HEK293 (cell line): ENCODE results near the gene ZFC3H1.

Source experiments
- CTCF ChIA-PET: fragments of 350-600 bp; formaldehyde crosslinking; extraction: SDS; loops from one replicate; lab custom pipeline; 2021; ENCODE audit warnings: antibody characterized with exemption; lab: Yijun Ruan, JAX
- POLR2A ChIA-PET: fragments of 300-600 bp; formaldehyde crosslinking; extraction: SDS; loops from one replicate; lab custom pipeline; 2020; ENCODE audit warnings: antibody characterized with exemption, inconsistent platforms; lab: Yijun Ruan, JAX
- H3K27ac ChIP-seq: fragments of 200-500 bp; sonication (Bioruptor generic); 2 replicates; pipeline ENCODE4 v1.5.1; 2014; ENCODE audit warnings: low read depth, low read length, control low read depth, inconsistent platforms; ENCODE audit errors: extremely low read depth
- H3K36me3 ChIP-seq, 2 experiments: fragments of 200-500 bp in 1 of 2; sonication (Bioruptor generic) in 1 of 2; 1 replicate in 1 of 2; 2 replicates in 1 of 2; pipeline ENCODE4 v1.5.1; 2014 to 2017; ENCODE audit warnings: inconsistent platforms in 2 of 2, low read length in 2 of 2; ENCODE audit not compliant: control insufficient read depth in 2 of 2, insufficient read depth in 1 of 2
- H3K4me1 ChIP-seq: fragments of 200-500 bp; sonication (Bioruptor generic); 2 replicates; pipeline ENCODE4 v1.5.1; 2014; ENCODE audit warnings: mild to moderate bottlenecking, low read length, inconsistent platforms; ENCODE audit not compliant: control insufficient read depth, insufficient read depth
- H3K4me3 ChIP-seq: 2 replicates; pipeline ENCODE4 v1.5.1; 2011; ENCODE audit warnings: low read depth, mild to moderate bottlenecking, control low read depth, low read length, moderate library complexity
- H3K9me3 ChIP-seq: fragments of 200-500 bp; sonication (Bioruptor generic); 2 replicates; pipeline ENCODE4 v1.5.1; 2014; ENCODE audit warnings: low read depth, low read length, inconsistent platforms; ENCODE audit not compliant: control insufficient read depth, insufficient read depth
- BCL11A ChIP-seq: fragments of 450-650 bp; formaldehyde crosslinking; IDR thresholded peaks from 2 replicates; pipeline ENCODE4 v1.5.1; 2016; ENCODE audit warnings: low read depth, missing biosample characterization, missing genetic modification characterization
- HOXD13 ChIP-seq: sonication (generic); formaldehyde crosslinking; IDR thresholded peaks from 2 replicates; pipeline ENCODE4 v1.8.0; 2022; ENCODE audit warnings: missing genetic modification reagents, borderline replicate concordance
- KLF10 ChIP-seq: fragments of 450-650 bp; IDR thresholded peaks from 2 replicates; pipeline ENCODE4 v1.5.1; 2018; ENCODE audit warnings: missing biosample characterization, mild to moderate bottlenecking, missing genetic modification characterization
- MZF1 ChIP-seq: fragments of 450-650 bp; formaldehyde crosslinking; IDR thresholded peaks from 2 replicates; pipeline ENCODE4 v1.5.1; 2017; ENCODE audit warnings: missing biosample characterization, missing genetic modification characterization, borderline replicate concordance
- ZBTB17 ChIP-seq: fragments of 450-650 bp; formaldehyde crosslinking; IDR thresholded peaks from 2 replicates; pipeline ENCODE4 v1.5.1; 2016; ENCODE audit warnings: missing biosample characterization, missing genetic modification characterization
- ZNF10 ChIP-seq: fragments of 450-650 bp; formaldehyde crosslinking; IDR thresholded peaks from 2 replicates; pipeline ENCODE4 v1.5.1; 2017; ENCODE audit warnings: missing biosample characterization, missing genetic modification characterization
- ZNF19 ChIP-seq: fragments of 450-650 bp; formaldehyde crosslinking; IDR thresholded peaks from 2 replicates; pipeline ENCODE4; 2016; ENCODE audit warnings: missing biosample characterization, missing genetic modification characterization, low read depth
- ZNF248 ChIP-seq: fragments of 450-650 bp; formaldehyde crosslinking; IDR thresholded peaks from 2 replicates; pipeline ENCODE4 v1.5.1; 2017; ENCODE audit warnings: missing biosample characterization, missing genetic modification characterization
- ZNF292 ChIP-seq: fragments of 450-650 bp; formaldehyde crosslinking; IDR thresholded peaks from 2 replicates; pipeline ENCODE4 v1.5.1; 2016; ENCODE audit warnings: low read depth, missing biosample characterization, missing genetic modification characterization, borderline replicate concordance
- ZNF302 ChIP-seq: fragments of 450-650 bp; formaldehyde crosslinking; IDR thresholded peaks from 2 replicates; pipeline ENCODE4 v1.5.1; 2016; ENCODE audit warnings: missing biosample characterization, missing genetic modification characterization, low read depth
- ZNF324 ChIP-seq: fragments of 450-650 bp; formaldehyde crosslinking; IDR thresholded peaks from 2 replicates; pipeline ENCODE4 v1.5.1; 2016; ENCODE audit warnings: missing biosample characterization, missing genetic modification characterization
- ZNF366 ChIP-seq: fragments of 450-650 bp; formaldehyde crosslinking; conservative IDR thresholded peaks from 2 replicates; pipeline ENCODE4 v1.5.1; 2016; ENCODE audit warnings: missing biosample characterization, missing genetic modification characterization
- ZNF37A ChIP-seq: fragments of 450-650 bp; IDR thresholded peaks from 2 replicates; pipeline ENCODE4 v1.5.1; 2018; ENCODE audit warnings: missing biosample characterization, missing genetic modification characterization
- ZNF530 ChIP-seq: fragments of 450-650 bp; formaldehyde crosslinking; IDR thresholded peaks from 2 replicates; pipeline ENCODE4 v1.5.1; 2016; ENCODE audit warnings: low read depth, missing biosample characterization, missing genetic modification characterization
- ZNF585B ChIP-seq: fragments of 450-650 bp; formaldehyde crosslinking; IDR thresholded peaks from 2 replicates; pipeline ENCODE4 v1.5.1; 2016; ENCODE audit warnings: missing biosample characterization, missing genetic modification characterization
- ZNF621 ChIP-seq: fragments of 450-650 bp; formaldehyde crosslinking; IDR thresholded peaks from 2 replicates; pipeline ENCODE4 v1.5.1; 2017; ENCODE audit warnings: missing biosample characterization, missing genetic modification characterization
- ZNF626 ChIP-seq: fragments of 450-650 bp; sonication (Bioruptor Pico); formaldehyde crosslinking; IDR thresholded peaks from 2 replicates; pipeline ENCODE4 v1.5.1; 2018; ENCODE audit warnings: missing biosample characterization, missing genetic modification characterization, inconsistent platforms
- ZNF664 ChIP-seq: fragments of 450-650 bp; formaldehyde crosslinking; IDR thresholded peaks from 2 replicates; pipeline ENCODE4 v1.5.1; 2016; ENCODE audit warnings: missing biosample characterization, missing genetic modification characterization
- ZNF670 ChIP-seq: fragments of 450-650 bp; formaldehyde crosslinking; IDR thresholded peaks from 2 replicates; pipeline ENCODE4 v1.5.1; 2016; ENCODE audit warnings: missing biosample characterization, missing genetic modification characterization, low read depth
- ZNF777 ChIP-seq: fragments of 450-650 bp; formaldehyde crosslinking; IDR thresholded peaks from 2 replicates; pipeline ENCODE4 v1.5.1; 2017; ENCODE audit warnings: missing biosample characterization, missing genetic modification characterization, borderline replicate concordance
- ZNF837 ChIP-seq: fragments of 450-650 bp; formaldehyde crosslinking; IDR thresholded peaks from 2 replicates; pipeline ENCODE4 v1.5.1; 2016; ENCODE audit warnings: missing biosample characterization, missing genetic modification characterization
- ZXDB ChIP-seq: fragments of 450-650 bp; formaldehyde crosslinking; IDR thresholded peaks from 2 replicates; pipeline ENCODE4 v1.5.1; 2016; ENCODE audit warnings: missing biosample characterization, missing genetic modification characterization
- TF ChIP-seq, protein P1 (sequence below): fragments of 450-650 bp; formaldehyde crosslinking; IDR thresholded peaks from 2 replicates; pipeline ENCODE4; 2016; ENCODE audit warnings: missing biosample characterization, missing genetic modification characterization
- TF ChIP-seq, protein P2 (sequence below): fragments of 450-650 bp; formaldehyde crosslinking; IDR thresholded peaks from 2 replicates; pipeline ENCODE4 v1.5.1; 2016; ENCODE audit warnings: missing biosample characterization, missing genetic modification characterization, borderline replicate concordance
- TF ChIP-seq, protein P3 (sequence below): fragments of 450-650 bp; formaldehyde crosslinking; IDR thresholded peaks from 2 replicates; pipeline ENCODE4 v1.5.1; 2017; ENCODE audit warnings: missing biosample characterization, missing genetic modification characterization
- TF ChIP-seq, protein P4 (sequence below): fragments of 450-650 bp; IDR thresholded peaks from 2 replicates; pipeline ENCODE4 v1.5.1; 2018; ENCODE audit warnings: missing biosample characterization, missing genetic modification characterization
- TF ChIP-seq, protein P5 (sequence below): fragments of 450-650 bp; IDR thresholded peaks from 2 replicates; pipeline ENCODE4 v1.5.1; 2018; ENCODE audit warnings: missing biosample characterization, mild to moderate bottlenecking, missing genetic modification characterization
- TF ChIP-seq, protein P6 (sequence below): fragments of 450-650 bp; formaldehyde crosslinking; IDR thresholded peaks from 2 replicates; pipeline ENCODE4 v1.5.1; 2016; ENCODE audit warnings: missing biosample characterization, missing genetic modification characterization

Gene ZFC3H1

DNA sequence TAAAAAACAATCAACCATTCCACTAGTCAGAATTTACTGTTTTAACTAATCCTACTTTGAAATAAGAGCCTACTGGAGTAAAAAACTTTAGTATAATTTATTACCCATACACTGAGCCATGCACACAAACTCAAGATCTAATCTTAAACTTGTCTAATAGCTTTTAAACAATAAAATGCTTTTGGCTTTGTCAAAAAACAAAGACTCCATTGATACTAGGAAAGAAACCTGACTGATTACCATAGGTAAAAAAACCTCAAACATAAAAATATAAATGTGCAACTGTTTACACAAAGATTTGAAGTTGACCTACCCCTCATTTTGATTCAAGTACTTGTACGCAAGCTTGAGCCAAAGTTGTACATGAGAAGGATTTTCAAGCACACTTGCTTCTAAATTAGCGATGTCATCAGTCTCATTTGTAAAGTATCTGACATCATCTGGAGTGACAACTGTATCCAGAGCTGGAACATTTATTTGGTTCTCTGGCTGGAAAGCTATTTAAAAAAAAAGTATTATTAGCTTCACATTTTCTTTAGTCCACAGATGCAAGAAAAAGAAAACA, 36.1 kb downstream of the ZFC3H1 start (continued):
- TF ChIP-seq, protein P1, sequence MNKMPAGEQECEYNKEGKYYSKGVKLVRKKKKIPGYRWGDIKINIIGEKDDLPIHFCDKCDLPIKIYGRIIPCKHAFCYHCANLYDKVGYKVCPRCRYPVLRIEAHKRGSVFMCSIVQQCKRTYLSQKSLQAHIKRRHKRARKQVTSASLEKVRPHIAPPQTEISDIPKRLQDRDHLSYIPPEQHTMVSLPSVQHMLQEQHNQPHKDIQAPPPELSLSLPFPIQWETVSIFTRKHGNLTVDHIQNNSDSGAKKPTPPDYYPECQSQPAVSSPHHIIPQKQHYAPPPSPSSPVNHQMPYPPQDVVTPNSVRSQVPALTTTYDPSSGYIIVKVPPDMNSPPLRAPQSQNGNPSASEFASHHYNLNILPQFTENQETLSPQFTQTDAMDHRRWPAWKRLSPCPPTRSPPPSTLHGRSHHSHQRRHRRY, result no peak
- no peak for TF ChIP-seq ZNF585B (tag by site-specific recombination)
- TF ChIP-seq ZNF302 (tag by site-specific recombination), result no peak
- TF ChIP-seq ZNF37A (tag by site-specific recombination), result no peak
- TF ChIP-seq, protein P2, sequence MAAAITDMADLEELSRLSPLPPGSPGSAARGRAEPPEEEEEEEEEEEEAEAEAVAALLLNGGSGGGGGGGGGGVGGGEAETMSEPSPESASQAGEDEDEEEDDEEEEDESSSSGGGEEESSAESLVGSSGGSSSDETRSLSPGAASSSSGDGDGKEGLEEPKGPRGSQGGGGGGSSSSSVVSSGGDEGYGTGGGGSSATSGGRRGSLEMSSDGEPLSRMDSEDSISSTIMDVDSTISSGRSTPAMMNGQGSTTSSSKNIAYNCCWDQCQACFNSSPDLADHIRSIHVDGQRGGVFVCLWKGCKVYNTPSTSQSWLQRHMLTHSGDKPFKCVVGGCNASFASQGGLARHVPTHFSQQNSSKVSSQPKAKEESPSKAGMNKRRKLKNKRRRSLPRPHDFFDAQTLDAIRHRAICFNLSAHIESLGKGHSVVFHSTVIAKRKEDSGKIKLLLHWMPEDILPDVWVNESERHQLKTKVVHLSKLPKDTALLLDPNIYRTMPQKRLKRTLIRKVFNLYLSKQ, result no peak
- TF ChIP-seq ZNF621 (tag by site-specific recombination), result no peak
- peak; percentile 71; the same call in 1 of the 2 replicates for TF ChIP-seq ZBTB17 (tag by site-specific recombination)
- no peak for TF ChIP-seq ZNF670 (tag by site-specific recombination)
- no peak for TF ChIP-seq ZNF324 (tag by site-specific recombination)
- TF ChIP-seq MZF1, result peak; percentile 33; the same call in 1 of the 2 replicates
- TF ChIP-seq BCL11A (tag by site-specific recombination), result peak; percentile 97
- no peak for TF ChIP-seq ZNF19 (tag by site-specific recombination)

DNA sequence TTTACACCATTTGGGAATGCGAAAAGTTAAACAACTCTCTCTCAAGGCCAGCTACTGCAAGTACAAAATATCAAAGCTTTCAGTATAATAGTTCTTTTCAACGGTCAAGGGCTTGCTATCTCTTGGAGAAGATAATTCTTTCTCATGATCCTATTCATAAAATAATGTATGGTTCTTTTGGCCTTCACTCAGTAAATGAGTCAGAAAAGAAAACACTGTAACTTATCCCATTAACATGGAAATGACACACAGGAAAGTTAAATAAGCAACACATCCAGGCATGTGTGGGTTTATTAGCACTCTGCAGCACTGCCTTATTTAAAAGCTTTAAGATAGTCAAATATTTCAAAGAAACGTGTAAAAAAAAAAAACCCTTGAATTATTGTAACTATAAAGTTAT, 36.9 kb downstream of the ZFC3H1 start:
- H3K36me3 ChIP-seq, result peaks cover 68 to 87% of the 10 kb centered on the region in 2 experiments
- TF ChIP-seq ZNF626 (tag by site-specific recombination), result no peak
- TF ChIP-seq, protein P3, sequence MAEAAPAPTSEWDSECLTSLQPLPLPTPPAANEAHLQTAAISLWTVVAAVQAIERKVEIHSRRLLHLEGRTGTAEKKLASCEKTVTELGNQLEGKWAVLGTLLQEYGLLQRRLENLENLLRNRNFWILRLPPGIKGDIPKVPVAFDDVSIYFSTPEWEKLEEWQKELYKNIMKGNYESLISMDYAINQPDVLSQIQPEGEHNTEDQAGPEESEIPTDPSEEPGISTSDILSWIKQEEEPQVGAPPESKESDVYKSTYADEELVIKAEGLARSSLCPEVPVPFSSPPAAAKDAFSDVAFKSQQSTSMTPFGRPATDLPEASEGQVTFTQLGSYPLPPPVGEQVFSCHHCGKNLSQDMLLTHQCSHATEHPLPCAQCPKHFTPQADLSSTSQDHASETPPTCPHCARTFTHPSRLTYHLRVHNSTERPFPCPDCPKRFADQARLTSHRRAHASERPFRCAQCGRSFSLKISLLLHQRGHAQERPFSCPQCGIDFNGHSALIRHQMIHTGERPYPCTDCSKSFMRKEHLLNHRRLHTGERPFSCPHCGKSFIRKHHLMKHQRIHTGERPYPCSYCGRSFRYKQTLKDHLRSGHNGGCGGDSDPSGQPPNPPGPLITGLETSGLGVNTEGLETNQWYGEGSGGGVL (tag by site-specific recombination), result no peak
- TF ChIP-seq ZNF530 (tag by site-specific recombination), result no peak
- TF ChIP-seq, protein P4, sequence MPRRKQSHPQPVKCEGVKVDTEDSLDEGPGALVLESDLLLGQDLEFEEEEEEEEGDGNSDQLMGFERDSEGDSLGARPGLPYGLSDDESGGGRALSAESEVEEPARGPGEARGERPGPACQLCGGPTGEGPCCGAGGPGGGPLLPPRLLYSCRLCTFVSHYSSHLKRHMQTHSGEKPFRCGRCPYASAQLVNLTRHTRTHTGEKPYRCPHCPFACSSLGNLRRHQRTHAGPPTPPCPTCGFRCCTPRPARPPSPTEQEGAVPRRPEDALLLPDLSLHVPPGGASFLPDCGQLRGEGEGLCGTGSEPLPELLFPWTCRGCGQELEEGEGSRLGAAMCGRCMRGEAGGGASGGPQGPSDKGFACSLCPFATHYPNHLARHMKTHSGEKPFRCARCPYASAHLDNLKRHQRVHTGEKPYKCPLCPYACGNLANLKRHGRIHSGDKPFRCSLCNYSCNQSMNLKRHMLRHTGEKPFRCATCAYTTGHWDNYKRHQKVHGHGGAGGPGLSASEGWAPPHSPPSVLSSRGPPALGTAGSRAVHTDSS (tag by site-specific recombination), result no peak
- no peak for TF ChIP-seq ZNF19 (tag by site-specific recombination)
- no peak for TF ChIP-seq ZNF777 (tag by site-specific recombination)
- TF ChIP-seq, protein P5, sequence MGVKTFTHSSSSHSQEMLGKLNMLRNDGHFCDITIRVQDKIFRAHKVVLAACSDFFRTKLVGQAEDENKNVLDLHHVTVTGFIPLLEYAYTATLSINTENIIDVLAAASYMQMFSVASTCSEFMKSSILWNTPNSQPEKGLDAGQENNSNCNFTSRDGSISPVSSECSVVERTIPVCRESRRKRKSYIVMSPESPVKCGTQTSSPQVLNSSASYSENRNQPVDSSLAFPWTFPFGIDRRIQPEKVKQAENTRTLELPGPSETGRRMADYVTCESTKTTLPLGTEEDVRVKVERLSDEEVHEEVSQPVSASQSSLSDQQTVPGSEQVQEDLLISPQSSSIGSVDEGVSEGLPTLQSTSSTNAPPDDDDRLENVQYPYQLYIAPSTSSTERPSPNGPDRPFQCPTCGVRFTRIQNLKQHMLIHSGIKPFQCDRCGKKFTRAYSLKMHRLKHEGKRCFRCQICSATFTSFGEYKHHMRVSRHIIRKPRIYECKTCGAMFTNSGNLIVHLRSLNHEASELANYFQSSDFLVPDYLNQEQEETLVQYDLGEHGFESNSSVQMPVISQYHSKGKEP (tag by site-specific recombination), result peak; percentile 88
- TF ChIP-seq, protein P6, sequence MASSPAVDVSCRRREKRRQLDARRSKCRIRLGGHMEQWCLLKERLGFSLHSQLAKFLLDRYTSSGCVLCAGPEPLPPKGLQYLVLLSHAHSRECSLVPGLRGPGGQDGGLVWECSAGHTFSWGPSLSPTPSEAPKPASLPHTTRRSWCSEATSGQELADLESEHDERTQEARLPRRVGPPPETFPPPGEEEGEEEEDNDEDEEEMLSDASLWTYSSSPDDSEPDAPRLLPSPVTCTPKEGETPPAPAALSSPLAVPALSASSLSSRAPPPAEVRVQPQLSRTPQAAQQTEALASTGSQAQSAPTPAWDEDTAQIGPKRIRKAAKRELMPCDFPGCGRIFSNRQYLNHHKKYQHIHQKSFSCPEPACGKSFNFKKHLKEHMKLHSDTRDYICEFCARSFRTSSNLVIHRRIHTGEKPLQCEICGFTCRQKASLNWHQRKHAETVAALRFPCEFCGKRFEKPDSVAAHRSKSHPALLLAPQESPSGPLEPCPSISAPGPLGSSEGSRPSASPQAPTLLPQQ, result peak; percentile 93
- TF ChIP-seq ZNF837 (tag by site-specific recombination), result no peak
- no peak for TF ChIP-seq ZNF248 (tag by site-specific recombination)
- no peak for TF ChIP-seq ZNF292 (tag by site-specific recombination)
- peak; percentile 41 for TF ChIP-seq KLF10
- no peak for TF ChIP-seq HOXD13
- peak; percentile 37 for TF ChIP-seq ZXDB (tag by site-specific recombination)
- TF ChIP-seq ZNF10 (tag by site-specific recombination), result peak; percentile 38; the same call in 1 of the 2 replicates
- no peak for TF ChIP-seq ZNF366 (tag by site-specific recombination)
- TF ChIP-seq ZNF664 (tag by site-specific recombination), result peak; percentile 91

More for the DNA sequence above, 36.9 kb downstream of the ZFC3H1 start:
- CTCF ChIA-PET, result interaction anchor here (1.3 to 3.3 kb wide), 3 partner anchors 10 to 211 kb away, joined by 4 to 20 read pairs (median 5); no protein-coding TSS in a partner anchor
- peak overlapping the region; percentile 1; the same call in 1 of the 2 replicates for H3K27ac ChIP-seq
- POLR2A ChIA-PET, result no interaction called here
- H3K4me3 ChIP-seq, result no peak overlapping the region
- H3K9me3 ChIP-seq, result no peaks in the 10 kb centered on the region
- peaks cover 18% of the 10 kb centered on the region; the same call in 1 of the 2 replicates for H3K4me1 ChIP-seq
